Measurements from ENCODE around the gene GAS2.

Gene GAS2

DNA sequence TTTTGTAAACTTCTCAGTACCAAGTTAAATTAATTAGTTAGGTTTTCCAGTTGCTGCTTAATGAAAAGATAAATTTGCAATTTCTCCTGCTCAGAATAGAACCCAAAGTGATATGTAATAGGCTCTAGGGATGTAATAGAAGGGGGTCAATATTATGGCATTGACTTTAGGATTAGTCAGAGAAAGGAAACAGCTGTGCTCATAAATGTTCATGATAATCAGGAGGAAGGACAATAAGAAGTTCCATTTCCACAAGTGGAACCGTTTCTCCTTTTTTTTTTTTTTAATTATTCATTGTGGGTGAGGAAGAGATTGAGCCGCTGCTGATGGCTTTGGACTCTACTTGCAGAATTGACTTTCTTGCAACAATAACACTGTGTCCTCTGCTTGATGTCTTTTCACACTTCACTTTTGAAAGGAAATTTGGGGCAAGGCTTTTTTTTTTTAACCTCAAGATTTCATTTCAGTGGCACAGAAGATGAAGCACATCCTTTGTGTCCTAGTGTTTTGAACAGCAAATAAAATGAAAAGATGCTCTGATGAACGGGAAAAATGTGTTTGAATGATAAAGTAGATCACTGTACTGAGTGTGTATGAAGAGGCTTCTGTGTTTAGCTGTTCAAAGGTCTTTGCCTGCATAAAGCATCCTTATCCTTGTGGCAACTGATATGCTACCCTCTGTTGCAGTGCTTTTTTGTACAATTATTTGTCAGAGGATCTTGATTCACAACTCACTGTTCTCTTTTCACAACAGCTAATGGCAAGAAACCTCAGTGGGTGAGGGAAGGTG lies 62.4 kb downstream of the GAS2 start:
- no peak for DNase-seq (ENCODE audit: low read depth)

GRCh38 chr11:22730319-22730718 lies 63.9 kb downstream of the GAS2 start:
- DNase-seq (ENCODE audit: low read depth) = no peak

DNA sequence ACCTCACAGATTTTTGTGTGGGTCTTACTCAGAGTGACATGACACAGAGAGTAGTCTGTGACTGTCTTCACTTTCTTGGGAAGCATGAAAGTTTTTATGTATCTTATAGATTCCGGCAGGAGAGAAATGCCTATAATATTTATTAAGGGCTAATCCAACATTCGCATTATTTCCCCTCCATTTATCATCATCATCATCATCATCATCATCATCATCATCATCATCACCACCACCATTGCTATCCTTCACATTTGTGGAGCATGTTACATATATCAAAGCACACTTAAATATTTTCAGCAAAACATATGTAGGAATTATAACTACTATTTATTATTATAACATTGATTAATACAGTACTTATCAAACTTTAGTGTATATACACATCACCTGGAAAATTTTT lies 66.2 kb downstream of the GAS2 start:
- DNase-seq (ENCODE audit: low read depth) = no peak

- DNase-seq (ENCODE audit: low read depth) = no peak
These were observed 67.3 kb downstream of the GAS2 start for GRCh38 chr11:22733475-22734248.

- no peak for DNase-seq (ENCODE audit: low read depth)
These were observed 68.4 kb downstream of the GAS2 start for GRCh38 chr11:22734628-22735345.

GRCh38 chr11:22742157-22742613 lies 75.8 kb downstream of the GAS2 start:
- DNase-seq (ENCODE audit: low read depth) = no peak

DNA sequence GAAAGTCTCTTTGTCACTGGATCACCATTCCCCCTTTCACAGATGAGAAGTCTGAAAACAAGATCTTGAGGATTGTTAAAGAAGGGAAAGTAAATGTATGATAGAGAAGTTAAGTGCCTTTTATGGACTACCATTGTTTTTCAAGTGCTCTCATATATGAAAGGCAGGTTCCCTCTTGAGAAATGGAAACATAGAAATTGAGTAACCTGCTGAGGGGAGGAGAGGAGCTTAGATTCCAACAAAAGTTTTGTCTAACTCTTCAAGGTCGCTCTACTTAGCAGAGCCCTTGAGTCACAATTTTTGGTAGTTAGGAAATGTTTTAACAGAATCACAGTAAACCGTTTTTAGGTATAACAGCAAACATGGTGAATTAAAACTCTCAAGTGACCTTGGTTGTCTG lies 83.1 kb downstream of the GAS2 start:
- DNase-seq (ENCODE audit: low read depth) = no peak

DNA sequence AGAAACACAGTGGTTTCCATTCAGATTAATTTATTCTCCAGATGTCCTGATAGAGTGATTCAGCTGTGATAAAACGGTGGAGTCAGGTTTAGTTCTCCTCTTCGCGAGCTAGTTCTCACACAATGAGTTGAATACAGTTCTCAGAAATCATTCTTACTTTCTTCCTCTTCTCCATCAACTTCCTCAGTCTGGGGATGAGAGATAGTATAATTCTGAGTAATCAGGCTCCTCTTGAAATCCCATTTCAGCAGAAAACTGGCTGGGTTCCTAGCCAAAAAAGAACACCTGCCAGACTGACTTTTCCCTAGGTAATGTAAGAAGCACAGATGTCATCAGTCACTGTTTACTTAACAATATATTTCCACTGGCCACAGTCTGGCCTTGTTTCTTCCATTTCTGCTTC lies 86.5 kb downstream of the GAS2 start:
- no peak for DNase-seq (ENCODE audit: low read depth)

DNA sequence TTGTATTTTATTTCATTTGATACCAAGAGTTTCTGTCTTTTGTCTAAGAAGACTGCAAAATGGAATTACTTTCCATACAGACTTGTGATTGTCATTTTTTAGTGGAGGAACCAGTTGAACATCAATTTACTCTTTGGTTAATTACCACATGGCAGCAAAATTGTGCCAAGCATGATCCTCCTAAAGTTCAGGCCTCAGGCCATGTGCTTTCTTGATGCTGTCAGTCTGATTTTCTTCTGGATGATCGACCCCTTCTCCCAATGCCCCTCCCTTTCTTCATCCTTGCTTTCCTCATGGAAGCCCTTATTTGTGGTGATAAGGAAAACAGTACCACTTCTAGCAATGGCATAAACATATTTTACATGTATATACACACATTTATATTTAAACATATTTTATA lies 87.0 kb downstream of the GAS2 start:
- DNase-seq (ENCODE audit: low read depth) = no peak

- DNase-seq (ENCODE audit: low read depth) = no peak
These were observed 94.7 kb downstream of the GAS2 start for GRCh38 chr11:22761066-22761465.

GRCh38 chr11:22763166-22763565 lies 96.8 kb downstream of the GAS2 start:
- no peak for DNase-seq (ENCODE audit: low read depth)

DNA sequence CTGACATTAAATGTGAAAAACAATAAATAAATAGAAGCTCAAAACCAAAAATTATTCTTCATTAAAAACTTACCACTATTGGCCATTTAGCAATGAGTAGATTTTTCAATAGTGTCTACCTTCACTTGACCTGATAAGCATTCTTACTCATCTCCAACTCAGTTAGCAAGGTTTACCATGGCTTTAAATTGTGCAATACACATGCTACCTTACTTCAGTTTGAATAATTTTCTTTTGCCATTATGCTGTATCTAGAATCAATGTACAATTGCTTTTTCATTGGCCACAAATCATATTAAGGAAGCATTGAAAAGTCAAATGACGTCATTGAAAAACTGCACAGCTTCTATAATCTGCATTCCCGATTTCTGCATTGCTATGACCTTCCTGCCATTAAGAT lies 98.3 kb downstream of the GAS2 start:
- no peak for DNase-seq (ENCODE audit: low read depth)

- DNase-seq (ENCODE audit: low read depth) = no peak
These were observed 101.9 kb downstream of the GAS2 start for GRCh38 chr11:22768281-22768680.

GRCh38 chr11:22769081-22769480 lies 102.7 kb downstream of the GAS2 start:
- DNase-seq (ENCODE audit: low read depth) = no peak

- DNase-seq (ENCODE audit: low read depth) = no peak
These were observed 108.3 kb downstream of the GAS2 start for GRCh38 chr11:22774716-22775115.

GRCh38 chr11:22775248-22775647 lies 108.8 kb downstream of the GAS2 start:
- DNase-seq (ENCODE audit: low read depth) = no peak

DNA sequence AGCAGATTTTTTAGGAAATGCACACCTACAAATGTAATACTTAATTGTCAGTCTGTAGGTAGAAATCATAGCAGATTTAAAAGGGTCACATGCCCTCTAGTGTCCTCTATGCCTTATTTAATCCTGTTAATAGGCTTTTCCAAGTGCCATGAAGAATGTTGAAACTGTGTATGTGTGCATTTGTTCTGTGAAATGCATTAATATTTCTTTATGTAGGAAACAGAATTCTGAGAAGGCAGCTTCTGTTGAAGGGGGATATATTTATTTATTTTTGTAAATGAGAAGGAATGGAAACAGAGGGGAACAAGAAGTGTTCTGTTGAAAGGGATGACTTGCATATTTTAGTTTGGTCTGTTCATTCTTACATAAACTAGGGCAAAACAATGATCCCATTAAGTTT lies 112.2 kb downstream of the GAS2 start:
- DNase-seq (ENCODE audit: low read depth) = no peak

DNA sequence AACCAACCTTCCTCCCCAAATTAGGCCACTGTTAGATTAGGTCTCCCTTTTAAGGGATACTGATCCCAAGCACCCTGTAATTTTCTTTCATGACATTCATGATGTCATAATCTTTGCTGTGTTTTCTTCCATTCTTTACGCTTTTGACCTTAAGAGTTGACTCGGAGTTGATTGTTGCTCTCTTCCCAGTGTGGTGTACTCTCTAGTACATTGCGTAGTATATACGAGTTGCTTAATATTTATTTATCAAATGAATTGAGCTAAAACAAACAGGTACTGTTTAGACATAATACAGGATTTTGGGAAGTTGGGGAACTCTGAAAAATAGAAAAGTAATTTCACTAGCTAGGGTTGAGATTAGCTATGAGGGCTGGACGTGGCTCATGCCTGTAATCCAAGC lies 113.4 kb downstream of the GAS2 start:
- no peak for DNase-seq (ENCODE audit: low read depth)

- no peak for DNase-seq (ENCODE audit: low read depth)
These were observed 114.7 kb downstream of the GAS2 start for GRCh38 chr11:22780952-22781593.

GRCh38 chr11:22785251-22785650 lies 118.8 kb downstream of the GAS2 start:
- DNase-seq (ENCODE audit: low read depth) = no peak

DNA sequence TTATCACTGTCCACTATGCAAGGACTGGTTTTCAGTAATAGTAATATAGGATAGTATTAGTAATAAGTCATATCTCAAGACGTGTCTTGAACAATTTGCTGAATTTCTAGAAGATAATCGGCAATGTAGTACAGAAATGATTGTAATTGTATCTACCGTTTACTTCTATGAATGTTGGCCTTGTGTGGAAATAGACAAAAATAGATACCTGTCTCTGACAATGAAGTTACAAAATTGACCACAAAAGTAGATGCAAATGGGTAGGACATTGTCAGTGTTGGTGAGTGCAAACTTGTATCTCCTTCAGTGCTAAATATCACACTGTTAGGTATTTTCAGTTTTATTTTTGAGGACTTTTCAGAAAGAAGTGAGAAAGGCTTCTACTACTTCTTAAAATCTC lies 120.1 kb downstream of the GAS2 start:
- DNase-seq (ENCODE audit: low read depth) = no peak

GRCh38 chr11:22787055-22787454 lies 120.6 kb downstream of the GAS2 start:
- DNase-seq (ENCODE audit: low read depth) = no peak
